ENCODE results near the gene SLC25A30.

The SLC25A30 gene

GRCh38 chr13:45451282-45451681 lies 33.1 kb upstream of the SLC25A30 start:
- H3K27ac ChIP-seq: no peak overlapping the region
- TF ChIP-seq CTCF (IDR thresholded peaks at IDR 0.05) (no peak), ZFX (IDR thresholded peaks at IDR 0.05; ENCODE audit: borderline replicate concordance) (no peak)

GRCh38 chr13:45448965-45449559 lies 30.9 kb upstream of the SLC25A30 start:
- no peak overlapping the region for H3K27ac ChIP-seq
- TF ChIP-seq CTCF (IDR thresholded peaks at IDR 0.05): no peak
- no peak for TF ChIP-seq ZFX (IDR thresholded peaks at IDR 0.05; ENCODE audit: borderline replicate concordance)

- H3K27ac ChIP-seq: peak overlapping the region; percentile 31; the same call in 1 of the 2 replicates
- TF ChIP-seq CTCF (IDR thresholded peaks at IDR 0.05) (no peak), ZFX (IDR thresholded peaks at IDR 0.05; ENCODE audit: borderline replicate concordance) (no peak)
Observed at GRCh38 chr13:45447050-45447661, 29.0 kb upstream of the SLC25A30 start.

GRCh38 chr13:45446181-45446580 lies 28.0 kb upstream of the SLC25A30 start:
- no peak overlapping the region for H3K27ac ChIP-seq
- TF ChIP-seq ZFX (IDR thresholded peaks at IDR 0.05; ENCODE audit: borderline replicate concordance): no peak

GRCh38 chr13:45445053-45445452 lies 26.9 kb upstream of the SLC25A30 start:
- H3K27ac ChIP-seq: no peak overlapping the region
- TF ChIP-seq CTCF (IDR thresholded peaks at IDR 0.05) (no peak), ZFX (IDR thresholded peaks at IDR 0.05; ENCODE audit: borderline replicate concordance) (no peak)

GRCh38 chr13:45441633-45442032 lies 23.5 kb upstream of the SLC25A30 start:
- no peak overlapping the region for H3K27ac ChIP-seq
- TF ChIP-seq ZFX (IDR thresholded peaks at IDR 0.05; ENCODE audit: borderline replicate concordance): no peak
- TF ChIP-seq CTCF (IDR thresholded peaks at IDR 0.05): no peak

GRCh38 chr13:45439781-45440462 lies 21.7 kb upstream of the SLC25A30 start:
- no peak for TF ChIP-seq CTCF (IDR thresholded peaks at IDR 0.05)
- TF ChIP-seq ZFX (IDR thresholded peaks at IDR 0.05; ENCODE audit: borderline replicate concordance): no peak
- no peak overlapping the region for H3K27ac ChIP-seq

All from 22Rv1 (cell line).